22Rv1 (cell line): ENCODE data around the gene OR52J3.
A peak's percentile ranks its signal among the peaks of the same experiment; 100 is the strongest.

Source experiments
- H3K27ac ChIP-seq: fragments of 450-650 bp; 2 replicates; pipeline ENCODE4 v1.5.1; 2017
- ZFX ChIP-seq: fragments of 450-650 bp; IDR thresholded peaks from 2 replicates; pipeline ENCODE4 v1.6.1; 2017; ENCODE audit warnings: antibody characterized with exemption, borderline replicate concordance
- TF ChIP-seq, protein P1 (sequence below): fragments of 450-650 bp; IDR thresholded peaks from 2 replicates; pipeline ENCODE4 v1.5.1; 2017; ENCODE audit warnings: mild to moderate bottlenecking

Gene OR52J3

DNA sequence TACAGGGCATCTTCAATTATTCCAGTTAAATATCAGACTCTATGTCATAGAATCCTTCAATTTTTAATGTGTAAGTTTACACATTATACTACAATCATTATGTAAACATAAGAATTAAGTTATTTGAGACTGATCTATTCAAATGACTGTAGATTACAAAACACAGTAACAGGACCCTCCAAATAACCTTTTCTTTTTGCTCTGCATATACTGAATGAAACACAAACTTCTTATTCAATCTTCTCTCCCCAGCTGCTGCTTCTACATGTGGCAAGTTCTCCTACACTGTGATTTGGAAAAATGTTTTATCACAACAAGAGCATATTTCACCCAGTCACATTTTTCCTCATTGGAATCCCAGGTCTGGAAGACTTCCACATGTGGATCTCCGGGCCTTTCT is at the start of gene OR52J3:
Gene OR52J3, plus strand, starts transcription at position 301 of the 400 bp plus-strand sequence. Its CDS starts 0 bp downstream, at position 301.
- TF ChIP-seq ZFX = no peak
- TF ChIP-seq, protein P1, sequence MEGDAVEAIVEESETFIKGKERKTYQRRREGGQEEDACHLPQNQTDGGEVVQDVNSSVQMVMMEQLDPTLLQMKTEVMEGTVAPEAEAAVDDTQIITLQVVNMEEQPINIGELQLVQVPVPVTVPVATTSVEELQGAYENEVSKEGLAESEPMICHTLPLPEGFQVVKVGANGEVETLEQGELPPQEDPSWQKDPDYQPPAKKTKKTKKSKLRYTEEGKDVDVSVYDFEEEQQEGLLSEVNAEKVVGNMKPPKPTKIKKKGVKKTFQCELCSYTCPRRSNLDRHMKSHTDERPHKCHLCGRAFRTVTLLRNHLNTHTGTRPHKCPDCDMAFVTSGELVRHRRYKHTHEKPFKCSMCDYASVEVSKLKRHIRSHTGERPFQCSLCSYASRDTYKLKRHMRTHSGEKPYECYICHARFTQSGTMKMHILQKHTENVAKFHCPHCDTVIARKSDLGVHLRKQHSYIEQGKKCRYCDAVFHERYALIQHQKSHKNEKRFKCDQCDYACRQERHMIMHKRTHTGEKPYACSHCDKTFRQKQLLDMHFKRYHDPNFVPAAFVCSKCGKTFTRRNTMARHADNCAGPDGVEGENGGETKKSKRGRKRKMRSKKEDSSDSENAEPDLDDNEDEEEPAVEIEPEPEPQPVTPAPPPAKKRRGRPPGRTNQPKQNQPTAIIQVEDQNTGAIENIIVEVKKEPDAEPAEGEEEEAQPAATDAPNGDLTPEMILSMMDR = no peak

DNA sequence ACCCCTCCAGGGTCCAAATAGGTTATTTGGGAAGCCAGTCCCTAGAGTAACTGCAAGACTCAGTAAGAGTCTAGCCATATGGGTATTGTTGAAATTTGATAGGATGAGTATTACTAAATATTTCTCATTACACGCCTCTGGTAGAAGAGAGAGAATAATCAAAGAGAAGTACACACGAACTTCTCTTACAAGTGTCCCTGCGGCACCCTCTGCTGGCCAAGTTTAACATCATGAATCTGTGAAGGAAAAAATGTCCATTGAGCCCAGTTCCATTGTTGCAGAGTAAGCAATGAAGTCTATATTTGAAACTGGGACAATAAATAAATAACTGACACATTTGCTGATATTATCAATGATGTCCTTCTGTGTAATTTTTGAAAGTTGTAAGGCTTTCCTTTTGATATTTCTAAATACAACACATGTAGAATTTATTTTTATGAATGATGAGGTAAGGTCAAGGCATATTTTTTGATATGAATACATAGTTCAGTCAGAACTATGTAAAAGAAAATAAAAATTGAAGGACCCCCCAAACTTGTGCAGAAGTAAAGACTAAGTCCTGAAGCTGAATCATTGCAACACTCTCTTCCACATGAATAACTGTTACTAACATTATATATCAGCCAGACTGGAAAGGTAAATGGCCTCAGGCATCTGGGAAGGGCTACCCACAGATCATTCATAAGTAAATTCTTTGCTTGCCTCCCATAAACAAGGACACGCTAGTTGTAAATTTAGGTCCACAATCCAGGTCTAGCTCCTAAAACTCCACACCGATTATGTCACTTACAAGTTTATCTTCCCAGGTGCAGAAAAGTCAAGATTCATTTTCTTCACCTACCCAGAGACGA is 41.7 kb upstream of the OR52J3 start:
- TF ChIP-seq, protein P1 = peak; percentile 76
- no peak for TF ChIP-seq ZFX

More for the DNA sequence above, at the start of gene OR52J3:
- no peak within 1 kb of the TSS for H3K27ac ChIP-seq

DNA sequence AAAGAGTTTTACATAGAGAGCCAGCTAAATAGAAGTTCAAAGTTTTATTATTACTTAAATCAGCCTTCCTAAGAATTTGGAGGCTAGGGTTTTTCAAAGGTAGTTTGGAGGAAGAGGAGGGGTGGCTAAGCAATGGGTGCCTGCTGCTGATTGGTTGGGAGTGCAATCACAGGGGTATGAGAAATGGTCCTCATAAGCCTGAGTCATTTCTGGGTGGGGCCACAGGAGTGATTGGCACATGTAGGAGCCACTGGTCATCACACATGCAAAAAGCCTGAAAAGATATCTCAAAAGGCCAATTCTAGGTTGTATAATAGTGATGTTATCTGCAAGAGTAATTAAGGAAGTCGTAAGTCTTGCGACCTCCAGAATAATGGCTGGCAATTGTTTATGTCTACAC is 38.8 kb upstream of the OR52J3 start:
- TF ChIP-seq, protein P1 = no peak
- TF ChIP-seq ZFX = no peak
- no peak overlapping the region for H3K27ac ChIP-seq

More for the DNA sequence above, 41.7 kb upstream of the OR52J3 start:
- no peak overlapping the region for H3K27ac ChIP-seq

DNA sequence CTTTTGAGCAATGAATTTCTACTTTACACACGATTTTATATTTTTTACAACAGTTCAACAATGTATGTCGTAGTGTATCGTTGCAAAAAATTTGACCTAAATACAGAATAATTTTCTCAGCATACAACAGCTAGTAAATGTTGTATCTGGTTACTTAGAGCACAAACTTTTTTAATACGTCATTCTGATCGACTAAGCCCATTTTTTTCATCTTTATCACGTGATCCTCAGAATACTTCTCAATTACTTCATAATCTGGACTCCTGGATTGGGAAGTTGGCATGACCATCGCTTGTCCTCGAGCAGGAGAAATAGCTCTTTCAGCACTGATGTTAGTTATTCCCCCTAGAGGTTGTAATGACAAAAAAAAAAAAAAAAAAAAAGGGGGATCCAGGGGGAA is 35.1 kb upstream of the OR52J3 start:
- no peak for TF ChIP-seq ZFX
- TF ChIP-seq, protein P1 = no peak
- no peak overlapping the region for H3K27ac ChIP-seq

DNA sequence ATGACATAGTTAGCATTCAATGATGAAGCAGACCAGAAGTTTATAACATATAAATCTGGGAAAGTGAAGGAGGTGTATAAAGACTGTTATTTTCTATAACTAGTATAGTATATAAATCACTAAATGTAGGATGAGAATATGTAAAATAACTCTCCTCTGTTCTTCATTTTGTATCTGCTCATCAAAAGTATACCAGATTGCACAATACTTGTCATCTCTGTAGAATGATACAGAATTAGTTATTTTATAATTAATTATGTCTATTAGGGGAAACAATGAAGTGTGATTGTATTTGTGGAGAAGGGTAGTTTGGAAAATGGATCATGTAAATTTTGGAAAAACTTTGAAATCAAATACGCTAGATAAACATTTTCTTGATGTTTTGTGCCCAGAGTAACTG is 33.3 kb upstream of the OR52J3 start:
- no peak overlapping the region for H3K27ac ChIP-seq
- TF ChIP-seq ZFX = no peak
- TF ChIP-seq, protein P1 = no peak

DNA sequence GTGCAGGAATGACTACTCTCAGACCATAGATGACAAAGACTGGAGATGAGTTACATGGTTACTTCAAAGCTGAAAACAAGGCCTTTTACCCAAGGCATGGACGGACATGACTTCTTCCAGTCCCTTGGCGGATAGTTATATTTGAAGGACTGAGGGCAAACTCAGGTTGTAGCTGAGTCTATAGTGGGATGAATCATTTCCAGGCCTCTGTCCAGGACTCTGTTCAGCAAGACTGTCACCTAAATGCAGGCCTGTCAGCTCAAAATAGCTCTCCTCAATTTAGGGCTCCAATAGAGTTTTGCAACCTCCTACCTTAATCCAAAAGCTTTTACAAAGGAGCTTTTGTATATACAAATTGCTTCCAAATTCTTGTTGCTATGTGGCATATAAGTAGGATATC is 24.3 kb upstream of the OR52J3 start:
- TF ChIP-seq, protein P1 = no peak
- TF ChIP-seq ZFX = no peak
- H3K27ac ChIP-seq = no peak overlapping the region

DNA sequence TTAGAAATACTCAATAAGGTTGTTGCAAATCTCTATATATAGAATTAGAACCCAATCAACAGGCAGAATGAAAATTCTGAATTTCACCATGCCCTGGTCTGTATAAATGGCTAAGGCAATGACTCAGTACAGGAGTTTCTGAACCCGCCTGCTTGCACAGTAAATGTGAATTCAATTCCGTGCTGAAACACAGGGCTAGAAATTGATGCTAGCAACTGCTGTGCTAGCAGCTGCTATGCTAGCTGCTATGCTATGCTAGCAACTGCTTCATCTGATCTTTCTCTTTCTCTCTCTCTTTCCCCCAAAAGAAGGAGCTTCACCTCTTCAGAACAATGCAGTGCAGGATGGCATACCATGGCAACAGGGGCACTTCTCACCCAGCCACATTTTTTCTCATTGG is 9.7 kb upstream of the OR52J3 start:
- H3K27ac ChIP-seq = no peak overlapping the region
- TF ChIP-seq, protein P1 = no peak
- no peak for TF ChIP-seq ZFX
